NCI-H345 (cell line): Measurements from ENCODE around the gene SIGLEC14.
"Not testable (repeated sequence)": the region's sequence is repeated elsewhere in the genome, so short reads cannot be mapped to it uniquely, and the experiment has no call there.

ENCODE experiments used
- DNase-seq: peaks from one replicate; lab custom pipeline; 2025; lab: John Stamatoyannopoulos, UW

Gene SIGLEC14, protein sequence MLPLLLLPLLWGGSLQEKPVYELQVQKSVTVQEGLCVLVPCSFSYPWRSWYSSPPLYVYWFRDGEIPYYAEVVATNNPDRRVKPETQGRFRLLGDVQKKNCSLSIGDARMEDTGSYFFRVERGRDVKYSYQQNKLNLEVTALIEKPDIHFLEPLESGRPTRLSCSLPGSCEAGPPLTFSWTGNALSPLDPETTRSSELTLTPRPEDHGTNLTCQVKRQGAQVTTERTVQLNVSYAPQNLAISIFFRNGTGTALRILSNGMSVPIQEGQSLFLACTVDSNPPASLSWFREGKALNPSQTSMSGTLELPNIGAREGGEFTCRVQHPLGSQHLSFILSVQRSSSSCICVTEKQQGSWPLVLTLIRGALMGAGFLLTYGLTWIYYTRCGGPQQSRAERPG

DNA sequence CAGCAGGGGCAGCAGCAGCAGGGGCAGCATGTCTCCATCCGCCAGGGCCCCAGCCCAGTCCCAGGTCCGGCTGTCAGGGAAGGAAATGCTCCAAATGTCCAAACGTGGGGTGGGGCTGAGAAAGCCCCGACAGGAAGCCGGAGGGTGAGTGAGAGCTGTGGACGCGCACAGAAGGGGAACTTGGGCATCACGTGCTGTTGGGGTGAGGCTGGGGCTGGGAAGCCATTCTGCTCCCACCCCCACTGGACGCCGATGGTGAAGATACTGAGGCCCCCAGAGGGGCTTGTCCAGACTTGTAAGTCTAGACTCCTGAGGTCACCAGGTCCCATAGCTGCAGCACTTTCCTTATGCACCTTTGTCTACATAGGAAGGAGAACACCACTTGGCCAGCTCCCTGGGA lies at the start of gene SIGLEC14:
SIGLEC14 (minus strand) TSS at position 96 of the 400 bp plus-strand sequence; CDS start at position 30, 66 bp downstream.
- DNase-seq: not testable (repeated sequence)

DNA sequence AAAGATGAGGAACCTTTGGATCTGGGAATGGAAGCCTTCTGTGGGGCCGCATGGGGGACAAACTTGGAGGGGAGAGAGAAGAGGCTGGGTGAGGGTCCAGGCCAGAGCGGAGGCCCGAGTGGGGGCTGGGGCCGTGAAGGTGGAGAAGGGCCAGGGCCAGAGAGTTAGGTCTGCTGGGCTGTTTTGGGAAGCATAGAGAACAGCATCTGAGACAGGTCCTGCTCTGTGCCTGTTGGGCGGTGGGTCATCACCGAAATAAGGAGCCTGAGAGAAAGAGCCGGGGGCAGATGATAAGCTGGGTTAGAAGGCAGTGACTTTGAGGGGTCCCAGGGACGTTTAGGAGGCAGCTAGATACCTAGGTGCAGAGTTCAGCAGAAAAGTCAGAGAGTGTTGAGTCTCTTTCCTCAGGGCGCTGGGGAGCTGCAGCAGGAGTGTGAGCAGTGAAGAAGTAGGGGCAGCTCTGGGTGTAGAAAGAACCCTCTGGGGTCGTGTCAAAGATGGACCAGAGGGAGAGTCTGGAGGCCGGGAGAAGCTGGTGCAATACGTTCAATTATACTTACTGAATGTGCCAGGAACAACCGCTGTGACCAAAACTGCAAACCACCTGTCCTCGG lies 49.2 kb upstream of the SIGLEC14 start:
- no peak for DNase-seq

DNA sequence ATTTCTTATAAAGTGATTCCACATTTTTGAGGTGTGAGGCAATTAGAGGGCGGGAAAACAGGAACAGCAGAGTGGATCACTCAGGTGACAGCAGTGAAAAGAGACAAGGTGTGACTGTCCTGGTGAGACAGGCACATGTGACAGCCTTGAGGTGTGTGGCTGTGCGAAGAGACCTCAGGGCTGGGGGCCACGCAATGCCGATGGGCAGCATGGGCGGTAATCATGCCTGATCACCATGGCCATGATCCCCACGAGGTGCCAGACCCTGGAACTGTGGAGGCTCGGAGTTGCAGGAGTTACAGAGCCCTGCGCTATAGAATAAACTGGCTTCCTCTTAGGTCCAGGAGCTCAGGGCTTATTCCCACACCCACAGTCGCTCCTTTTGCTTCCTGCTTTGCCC lies 48.5 kb upstream of the SIGLEC14 start:
- DNase-seq: no peak

DNA sequence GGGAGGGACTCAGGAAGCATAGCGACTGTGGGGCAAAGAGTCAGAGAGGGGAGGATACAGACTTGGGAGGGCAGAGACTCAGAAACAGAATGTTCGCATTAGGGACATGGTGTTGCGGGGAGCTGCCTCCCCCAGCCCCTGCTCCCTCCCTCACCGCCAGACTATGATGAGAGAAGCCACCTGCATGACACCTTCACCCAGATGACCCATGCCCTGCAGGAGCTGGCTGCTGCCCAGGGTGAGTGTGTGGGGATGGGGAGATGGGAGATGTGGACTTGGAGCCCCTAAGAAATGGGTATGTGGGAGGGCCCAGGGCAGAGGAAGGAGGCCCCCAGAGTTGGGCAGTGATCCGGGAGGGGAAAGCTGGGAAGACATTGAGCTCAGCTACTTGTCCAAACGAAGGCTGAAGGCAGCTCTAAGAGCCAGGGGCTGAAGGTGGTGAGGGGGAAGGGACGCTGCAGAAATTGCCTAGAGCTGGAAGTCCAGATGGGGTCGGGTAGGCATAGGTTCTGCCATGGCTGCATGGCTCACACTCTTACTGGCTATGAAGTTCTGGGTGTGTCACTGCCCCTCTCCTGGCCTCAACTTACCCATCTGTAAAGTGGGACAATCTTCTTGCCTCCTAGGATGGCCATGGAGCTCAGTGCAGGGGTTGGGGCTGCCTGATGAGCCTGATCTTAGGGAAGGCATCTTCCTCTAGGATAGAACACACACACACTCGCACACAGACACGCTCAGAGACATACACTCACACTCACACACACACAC lies 47.9 kb upstream of the SIGLEC14 start:
- DNase-seq: no peak

DNA sequence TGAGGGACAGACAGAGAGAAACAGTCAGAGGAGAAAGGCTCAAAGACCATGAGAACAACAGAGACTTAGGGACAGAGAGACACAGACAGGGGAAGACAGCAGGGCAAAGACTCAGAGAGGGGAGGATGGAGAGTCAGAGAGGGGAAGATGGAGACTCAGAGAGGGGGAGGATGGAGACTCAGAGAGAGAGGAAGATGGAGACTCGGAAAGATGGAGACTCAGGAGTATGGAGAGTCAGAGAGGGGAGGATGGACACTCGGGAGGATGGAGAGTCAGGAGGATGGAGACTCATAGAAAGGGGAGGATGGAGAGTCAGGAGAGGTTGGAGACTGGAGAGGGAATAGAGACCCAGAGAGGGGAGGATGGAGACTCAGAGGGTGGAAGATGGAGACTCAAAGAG lies 47.2 kb upstream of the SIGLEC14 start:
- no peak for DNase-seq

DNA sequence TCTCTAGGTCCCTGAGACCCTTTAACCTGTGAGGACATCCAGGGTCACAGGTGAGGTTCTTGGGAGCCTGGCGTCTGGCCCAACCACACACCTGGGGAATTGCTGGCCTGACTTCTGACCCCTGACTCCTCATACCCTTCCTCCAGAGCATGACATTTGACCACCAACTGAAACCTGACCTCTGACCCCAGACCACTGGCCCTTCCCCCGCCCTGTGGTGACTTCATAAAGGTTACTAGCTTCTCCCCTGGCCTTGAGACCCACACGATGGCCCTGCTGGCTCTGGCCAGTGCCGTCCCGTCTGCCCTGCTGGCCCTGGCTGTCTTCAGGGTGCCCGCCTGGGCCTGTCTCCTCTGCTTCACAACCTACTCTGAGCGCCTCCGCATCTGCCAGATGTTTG lies 46.6 kb upstream of the SIGLEC14 start, which contains the start of gene SPACA6:
SPACA6 (plus strand) TSS at position 71 of the 400 bp plus-strand sequence; CDS start at position 268, 197 bp downstream.
- DNase-seq: no peak

DNA sequence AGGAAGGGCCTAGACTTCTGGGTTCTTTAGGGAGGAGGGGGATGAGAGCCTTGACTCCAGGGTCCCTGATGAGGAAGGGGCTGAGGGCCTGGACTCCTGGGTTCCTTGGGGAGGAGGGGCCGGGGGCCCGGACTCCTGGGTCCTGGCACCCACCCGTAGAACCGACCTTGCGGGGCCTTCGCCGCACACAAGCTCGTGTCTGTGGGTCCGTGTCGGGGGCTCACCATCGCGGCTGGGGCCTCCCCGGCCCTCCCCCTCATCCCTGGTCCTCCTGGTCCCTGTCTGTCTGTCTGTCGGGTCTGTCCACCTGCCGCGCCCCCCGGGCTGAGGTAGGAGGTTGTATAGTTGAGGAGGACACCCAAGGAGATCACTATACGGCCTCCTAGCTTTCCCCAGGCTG lies 45.8 kb upstream of the SIGLEC14 start:
- DNase-seq: no peak

DNA sequence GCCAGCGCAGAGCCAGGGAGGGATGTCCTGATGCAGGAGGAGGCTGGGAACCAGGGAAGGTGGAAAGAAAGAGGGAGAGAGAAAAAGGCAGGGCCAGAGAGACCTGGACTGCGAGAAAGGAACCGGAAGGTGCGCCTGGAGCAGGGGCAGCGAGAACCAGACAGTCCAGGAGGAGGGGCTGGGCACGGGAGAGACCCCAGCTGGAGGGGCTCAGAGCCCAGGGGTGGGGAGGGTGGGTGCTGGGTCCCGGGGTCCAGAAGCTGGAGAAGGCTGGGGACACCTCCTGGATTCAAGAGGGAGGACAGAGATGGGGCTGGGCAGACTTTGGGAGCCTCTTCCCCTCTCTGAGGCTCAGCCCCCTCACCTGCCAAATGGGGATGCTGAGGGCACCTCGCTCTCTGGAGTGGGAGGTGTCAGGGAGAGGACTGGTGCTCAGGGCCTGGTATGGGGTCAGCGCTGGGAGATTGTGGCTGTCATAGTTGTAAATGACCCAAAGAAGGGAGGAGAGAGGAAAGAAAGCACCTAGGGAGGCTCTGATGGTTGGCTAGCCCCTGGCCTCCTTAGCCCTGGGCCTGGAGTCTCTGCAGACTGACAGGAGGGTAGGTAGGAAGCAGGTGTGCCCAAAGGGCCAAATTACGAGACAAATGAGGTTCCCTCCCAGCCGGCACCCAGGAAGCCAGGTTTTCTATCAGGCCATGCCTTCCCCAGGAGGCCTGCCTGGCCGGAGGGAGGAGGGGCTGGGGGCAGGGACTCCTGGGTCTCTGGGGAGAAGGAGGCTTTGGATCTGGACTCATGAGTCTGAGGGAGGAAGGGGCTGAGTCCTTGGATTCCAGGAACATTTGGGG lies 45.2 kb upstream of the SIGLEC14 start:
- no peak for DNase-seq

DNA sequence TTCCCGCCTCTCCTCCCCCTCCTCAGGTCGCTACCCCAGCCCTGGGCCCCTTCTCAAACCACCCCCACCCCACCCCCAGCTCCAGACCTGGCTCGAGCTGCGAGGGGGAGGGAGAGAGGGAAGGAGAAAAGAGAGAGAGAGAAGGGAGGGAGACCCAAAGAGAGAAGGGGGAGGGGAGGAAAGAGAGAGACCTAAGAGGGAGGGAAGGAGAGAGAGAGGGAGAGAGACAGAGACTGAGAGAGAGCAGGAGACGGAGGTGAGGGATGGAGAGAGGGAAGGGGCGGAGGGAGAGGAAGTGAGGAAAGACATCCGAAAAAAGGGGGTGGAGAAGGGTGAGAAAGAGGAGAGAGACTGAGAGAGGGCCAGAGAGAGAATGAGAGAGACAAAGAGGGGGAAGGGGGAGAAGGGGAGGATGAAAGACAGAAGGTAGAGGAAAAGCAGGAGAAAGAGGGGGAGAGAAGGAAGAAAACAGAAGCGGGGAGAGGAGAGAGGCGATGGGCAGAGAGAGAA lies 44.5 kb upstream of the SIGLEC14 start:
- DNase-seq: no peak

DNA sequence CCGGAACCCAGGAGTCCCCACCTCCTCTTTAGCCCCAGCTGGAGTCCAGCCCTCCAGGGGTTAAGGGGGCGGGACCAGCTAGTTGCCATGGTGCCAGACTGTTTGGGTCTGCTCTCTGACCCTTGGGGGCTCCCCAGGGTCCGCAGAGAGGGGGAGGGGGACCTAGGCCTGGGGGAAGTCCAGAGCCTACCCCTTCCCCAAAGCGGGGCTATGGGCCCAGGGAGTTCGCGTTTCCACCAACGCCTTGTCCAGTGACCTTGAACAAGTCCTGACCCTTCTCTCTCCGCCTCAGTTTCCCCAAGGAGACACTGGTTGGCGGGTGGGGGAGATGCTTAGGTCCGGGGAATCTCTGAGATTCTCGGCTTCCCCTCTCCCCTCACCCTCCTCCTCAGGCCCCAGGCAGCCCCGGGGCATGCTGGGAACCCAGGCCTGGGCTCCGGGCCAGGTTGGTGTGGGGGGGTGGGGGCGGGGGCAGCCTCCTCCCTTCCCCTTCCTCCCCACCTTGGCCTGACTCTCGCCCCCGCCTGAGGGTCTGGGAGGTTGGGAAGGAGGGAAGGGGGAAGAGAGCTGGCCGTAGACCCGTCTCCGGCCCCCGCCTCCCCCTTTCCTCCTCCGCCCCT lies 43.9 kb upstream of the SIGLEC14 start:
- DNase-seq: no peak

DNA sequence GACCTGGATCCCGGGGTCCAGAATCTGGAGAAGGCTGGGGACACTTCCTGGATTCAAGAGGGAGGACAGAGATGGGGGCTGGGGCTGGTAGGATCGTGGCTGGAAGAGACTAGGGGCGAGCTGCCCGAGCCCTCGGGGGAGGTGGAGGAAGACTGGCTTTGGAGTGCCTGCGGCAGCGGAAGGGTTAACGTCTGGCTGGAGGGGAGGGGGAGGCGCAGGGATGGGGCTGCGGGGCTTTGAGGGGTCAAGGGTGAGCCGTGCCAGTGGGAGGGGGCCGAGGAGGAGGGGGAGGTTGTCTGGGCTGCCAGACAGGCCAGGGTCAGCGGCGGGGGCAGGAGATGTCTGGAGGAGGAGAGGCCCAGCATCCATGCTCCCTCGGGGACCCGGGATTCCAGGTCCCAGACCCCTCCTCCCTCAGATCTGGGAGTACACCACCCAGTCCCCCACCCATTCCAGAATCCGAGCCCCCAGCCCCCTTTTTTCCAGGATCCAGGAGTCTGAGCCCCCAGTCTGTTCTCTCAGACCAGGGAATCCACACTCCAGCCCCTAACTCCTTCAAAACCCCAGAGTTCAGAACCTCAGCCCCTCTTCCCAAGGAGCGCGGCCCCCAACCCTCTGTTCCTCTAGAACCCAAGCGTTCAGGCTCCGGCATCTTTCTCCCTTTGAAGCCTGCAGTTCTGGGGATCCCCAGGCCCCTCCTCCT lies 43.3 kb upstream of the SIGLEC14 start:
- no peak for DNase-seq

DNA sequence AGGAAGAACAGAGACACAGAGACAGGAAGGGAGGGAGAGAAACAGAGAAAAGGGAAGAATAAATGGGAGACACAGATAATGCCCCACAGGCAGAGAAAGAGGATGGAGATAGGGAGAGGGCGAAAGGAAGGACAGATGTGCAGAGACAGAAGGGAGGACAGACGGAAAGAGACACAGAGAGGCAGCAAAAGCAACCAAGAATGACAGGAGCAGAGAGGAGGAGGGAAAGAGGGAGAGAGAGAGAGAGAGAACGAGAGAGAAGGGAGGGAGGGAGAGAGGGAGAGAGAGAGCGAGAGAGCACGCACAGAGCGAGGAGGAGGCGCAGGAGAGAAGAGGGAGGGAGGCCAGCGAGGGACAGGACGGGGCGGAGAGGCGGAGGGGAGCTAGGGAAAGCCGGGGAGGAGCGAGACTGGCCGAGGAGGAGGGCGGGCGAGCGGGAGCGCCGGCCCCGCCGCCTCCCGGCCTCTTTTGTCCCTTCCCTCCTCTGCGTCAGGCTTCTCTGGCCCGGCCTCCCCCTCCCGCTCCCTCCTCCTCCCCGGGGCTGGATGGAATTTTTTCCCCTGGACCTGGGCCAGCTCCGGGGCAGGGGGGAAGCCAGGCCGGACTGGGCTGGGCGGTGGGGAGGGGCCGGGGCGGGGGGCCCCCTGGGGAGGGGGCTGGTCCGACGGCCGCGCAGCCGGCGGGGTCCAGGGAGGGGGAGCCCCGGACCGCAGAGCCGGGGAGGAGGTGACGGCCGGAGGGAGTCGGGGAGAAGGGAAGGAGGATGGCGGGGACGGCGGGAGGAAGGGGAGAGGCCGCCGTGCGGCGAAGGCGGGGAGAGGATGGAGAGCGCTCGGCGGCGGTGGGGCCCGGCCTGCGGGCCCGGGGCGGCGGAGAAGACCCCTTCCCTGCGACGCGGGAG lies 42.3 kb upstream of the SIGLEC14 start:
- DNase-seq: no peak

DNA sequence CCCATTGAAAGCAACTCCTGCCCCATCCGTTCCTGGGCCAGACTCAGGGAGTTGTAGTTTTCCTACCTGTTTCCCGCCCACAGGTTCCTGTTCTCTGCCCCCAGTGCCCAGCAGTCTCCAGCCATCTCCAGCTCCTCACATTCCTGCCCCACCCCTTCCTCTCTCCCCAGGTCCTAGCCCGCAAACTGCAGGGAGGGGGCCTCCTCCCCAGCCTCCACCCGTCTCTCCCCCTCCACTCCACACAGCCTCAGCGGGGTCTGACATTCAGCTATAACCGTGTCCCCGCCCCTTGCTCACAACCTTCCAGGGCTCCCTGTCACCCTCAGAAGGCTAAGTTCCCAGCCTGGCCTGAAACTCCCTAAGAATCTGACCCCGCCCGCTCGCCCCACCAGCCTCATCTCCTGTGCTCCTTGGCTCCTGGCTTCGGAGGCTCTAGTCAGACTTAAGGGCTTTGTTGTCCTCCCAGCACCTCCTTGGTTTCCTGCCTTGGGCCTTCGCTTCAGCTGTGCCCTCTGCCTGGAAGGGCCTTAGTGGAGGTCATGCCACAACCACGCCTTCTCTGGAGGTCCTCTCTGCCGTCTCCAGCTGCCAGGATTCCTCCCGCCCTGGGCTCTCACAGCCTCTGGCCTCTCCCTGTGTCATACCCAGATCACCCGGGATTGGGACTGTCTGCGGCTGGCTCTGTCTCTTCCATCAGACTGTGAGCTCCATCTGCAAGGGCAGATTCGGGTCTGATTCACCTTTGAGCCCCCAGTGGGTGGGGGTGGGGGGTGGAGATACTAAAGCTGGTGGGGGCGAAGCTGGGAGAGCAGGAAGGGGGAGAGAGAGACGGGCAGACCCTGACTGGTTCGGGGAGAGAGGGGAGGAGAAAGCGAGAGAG lies 41.4 kb upstream of the SIGLEC14 start:
- no peak for DNase-seq

DNA sequence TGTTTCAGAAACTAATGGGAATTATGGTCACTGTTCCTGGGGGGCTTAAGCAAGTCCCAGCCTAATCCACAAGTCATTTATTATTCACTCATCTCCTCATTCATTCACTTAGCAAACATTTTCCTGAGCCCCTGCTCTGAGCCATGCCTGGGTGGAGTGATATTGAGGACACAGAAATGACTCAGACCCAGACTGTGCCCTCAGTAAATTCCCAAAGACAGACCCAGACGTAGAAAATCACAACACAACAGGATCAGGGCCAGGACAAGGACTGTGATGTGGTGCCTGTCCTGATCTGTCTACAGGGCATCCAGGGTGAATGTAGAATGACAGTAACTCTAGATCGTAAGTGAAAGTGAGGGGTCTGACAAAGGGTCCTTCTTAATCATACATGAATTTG lies 39.5 kb upstream of the SIGLEC14 start:
- DNase-seq: no peak

DNA sequence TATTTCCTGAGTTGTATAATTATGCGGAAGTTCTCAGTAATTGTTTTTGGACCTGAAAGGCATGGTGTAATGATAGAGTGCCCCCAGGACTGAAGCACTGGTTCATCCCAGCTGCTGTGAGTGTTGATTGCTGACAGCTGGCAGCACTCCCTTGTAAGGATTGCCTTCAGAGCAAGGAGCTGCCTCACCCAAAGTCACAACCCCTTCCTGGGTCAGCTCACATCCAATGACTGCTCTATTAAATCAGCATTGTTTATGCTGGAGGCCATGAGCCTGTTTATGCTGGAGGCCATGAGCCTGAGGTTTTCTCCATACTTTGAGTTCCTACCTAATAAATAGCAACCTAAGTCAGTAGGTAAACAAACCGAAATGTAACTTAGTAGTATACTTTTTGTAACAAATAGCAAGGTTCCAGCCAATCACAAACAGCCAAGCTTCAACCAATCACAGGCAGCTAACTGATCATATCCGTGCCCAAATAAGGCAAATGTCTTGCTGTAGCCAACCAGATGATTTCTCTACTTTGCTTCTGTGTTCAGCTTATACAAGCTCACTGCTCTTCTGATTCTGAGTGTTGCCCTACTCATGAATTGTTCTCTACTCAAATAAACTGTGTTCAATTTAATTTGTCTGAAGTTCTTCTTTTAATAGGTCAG lies 34.8 kb upstream of the SIGLEC14 start:
- no peak for DNase-seq

DNA sequence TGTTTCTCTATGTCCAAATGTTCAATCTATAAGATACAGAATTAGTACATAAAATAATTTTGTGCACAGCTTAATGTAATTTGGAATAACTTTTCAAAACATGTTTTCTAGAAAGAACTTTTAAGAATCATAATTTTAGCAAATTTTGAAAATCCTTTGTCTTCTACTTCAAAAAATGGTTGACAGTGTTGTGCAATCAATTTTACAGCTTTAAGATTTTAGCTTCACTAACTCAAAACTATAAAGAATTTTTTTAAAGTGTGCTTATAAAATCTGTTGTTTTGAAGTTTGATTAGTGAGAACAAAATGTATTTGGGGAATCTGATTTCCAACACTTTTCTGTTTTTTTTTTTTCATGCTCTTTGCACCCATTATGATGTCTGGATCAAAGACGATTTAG lies 33.8 kb upstream of the SIGLEC14 start:
- no peak for DNase-seq

DNA sequence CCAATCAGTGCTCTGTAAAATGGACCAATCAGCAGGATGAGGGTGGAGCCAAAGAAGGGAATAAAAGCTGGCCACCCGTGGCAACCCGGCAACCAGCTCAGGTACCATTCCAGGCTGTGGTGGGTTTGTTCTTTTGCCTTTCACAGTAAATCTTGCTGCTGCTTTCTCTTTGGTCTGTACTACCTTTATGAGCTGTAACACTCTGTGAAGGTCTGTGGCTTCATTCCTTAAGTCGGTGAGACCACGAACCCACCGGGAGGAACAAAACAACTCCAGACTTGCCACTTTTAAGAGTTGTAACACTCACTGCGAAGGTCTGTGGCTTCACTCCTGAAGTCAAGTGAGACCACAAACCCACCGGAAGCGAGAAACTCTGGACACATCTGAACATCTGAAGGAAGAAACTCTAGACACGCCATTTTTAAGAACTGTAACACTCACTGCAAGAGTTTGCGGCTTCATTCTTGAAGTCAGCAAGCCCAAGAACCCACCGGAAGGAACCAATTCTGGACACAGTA lies 30.0 kb upstream of the SIGLEC14 start:
- no peak for DNase-seq
